OCI-LY1 (cell line): ENCODE measurements around the gene LRP2.

Experiments used
- EZH2 ChIP-seq: fragments of 200-600 bp; sonication (generic), shearing (Covaris generic); IDR thresholded peaks from 2 replicates; pipeline ENCODE4 v1.8.0; 2017; ENCODE audit warnings: borderline replicate concordance, mixed run types, mild to moderate bottlenecking, antibody characterized with exemption, low read length, moderate library complexity, mixed read lengths
- TF ChIP-seq, protein P1 (sequence below): fragments of 200-600 bp; sonication (generic), shearing (Covaris generic); IDR thresholded peaks from 2 replicates; pipeline ENCODE4 v1.5.1; 2017; ENCODE audit warnings: mild to moderate bottlenecking, antibody characterized with exemption, low read length, moderate library complexity, mixed read lengths

DNA sequence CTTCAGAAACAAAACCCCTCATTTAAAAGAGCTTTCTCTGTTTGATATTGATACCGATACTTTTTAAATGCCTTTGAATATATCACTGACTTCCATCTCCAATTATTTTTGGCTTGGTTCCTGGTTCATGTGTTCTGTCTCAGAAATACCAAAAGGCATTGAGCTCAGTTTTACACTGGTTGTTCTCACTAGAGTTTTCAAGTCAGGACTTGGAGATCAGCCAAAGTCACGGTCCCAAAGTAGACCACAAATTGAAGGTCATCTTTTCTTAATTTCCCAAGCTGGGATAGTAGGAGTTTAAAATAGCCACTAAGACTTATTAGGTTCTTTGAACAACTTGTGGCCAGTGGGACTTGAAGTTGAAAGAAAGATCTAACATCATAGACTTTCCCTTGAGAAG lies 268.8 kb downstream of the LRP2 start:
- no peak for TF ChIP-seq EZH2
- TF ChIP-seq, protein P1, sequence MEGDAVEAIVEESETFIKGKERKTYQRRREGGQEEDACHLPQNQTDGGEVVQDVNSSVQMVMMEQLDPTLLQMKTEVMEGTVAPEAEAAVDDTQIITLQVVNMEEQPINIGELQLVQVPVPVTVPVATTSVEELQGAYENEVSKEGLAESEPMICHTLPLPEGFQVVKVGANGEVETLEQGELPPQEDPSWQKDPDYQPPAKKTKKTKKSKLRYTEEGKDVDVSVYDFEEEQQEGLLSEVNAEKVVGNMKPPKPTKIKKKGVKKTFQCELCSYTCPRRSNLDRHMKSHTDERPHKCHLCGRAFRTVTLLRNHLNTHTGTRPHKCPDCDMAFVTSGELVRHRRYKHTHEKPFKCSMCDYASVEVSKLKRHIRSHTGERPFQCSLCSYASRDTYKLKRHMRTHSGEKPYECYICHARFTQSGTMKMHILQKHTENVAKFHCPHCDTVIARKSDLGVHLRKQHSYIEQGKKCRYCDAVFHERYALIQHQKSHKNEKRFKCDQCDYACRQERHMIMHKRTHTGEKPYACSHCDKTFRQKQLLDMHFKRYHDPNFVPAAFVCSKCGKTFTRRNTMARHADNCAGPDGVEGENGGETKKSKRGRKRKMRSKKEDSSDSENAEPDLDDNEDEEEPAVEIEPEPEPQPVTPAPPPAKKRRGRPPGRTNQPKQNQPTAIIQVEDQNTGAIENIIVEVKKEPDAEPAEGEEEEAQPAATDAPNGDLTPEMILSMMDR = no peak
